GM12864 (cell line): ENCODE results near the gene SIRT1.
"Not testable (repeated sequence)": the region's sequence is repeated elsewhere in the genome, so short reads cannot be mapped to it uniquely, and the experiment has no call there.

Experiments used
- DNase-seq: peaks from one replicate; pipeline ENCODE4 v3.0.0-alpha.2; 2011; ENCODE audit warnings: low read depth
- H3K4me3 ChIP-seq: 2 replicates; pipeline ENCODE4 v1.5.1; 2011; ENCODE audit warnings: mild to moderate bottlenecking, low read depth, low read length, control low read depth
- TF ChIP-seq, protein P1 (sequence below): IDR thresholded peaks from 2 replicates; pipeline ENCODE4 v1.5.1; 2011; ENCODE audit warnings: low read depth, mild to moderate bottlenecking, moderate library complexity, low read length, control low read depth, inconsistent platforms; ENCODE audit errors: missing control alignments

Gene SIRT1

DNA sequence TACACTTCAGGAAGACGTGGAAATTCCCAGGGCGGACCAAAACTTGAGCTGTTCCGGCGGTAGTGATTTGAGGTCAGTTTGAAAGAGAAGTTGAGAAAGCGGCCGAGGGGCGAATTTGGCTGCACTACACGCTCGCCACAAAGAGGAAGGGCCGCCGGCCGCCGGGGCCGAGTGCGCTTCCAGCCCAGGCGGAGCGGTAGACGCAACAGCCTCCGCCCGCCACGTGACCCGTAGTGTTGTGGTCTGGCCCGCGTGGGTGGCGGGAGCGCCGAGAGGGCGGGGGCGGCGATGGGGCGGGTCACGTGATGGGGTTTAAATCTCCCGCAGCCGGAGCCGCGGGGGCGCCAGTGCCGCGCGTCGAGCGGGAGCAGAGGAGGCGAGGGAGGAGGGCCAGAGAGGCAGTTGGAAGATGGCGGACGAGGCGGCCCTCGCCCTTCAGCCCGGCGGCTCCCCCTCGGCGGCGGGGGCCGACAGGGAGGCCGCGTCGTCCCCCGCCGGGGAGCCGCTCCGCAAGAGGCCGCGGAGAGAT lies at the start of gene SIRT1:
SIRT1 (plus strand) TSS at position 344 of the 529 bp plus-strand sequence; CDS start at position 410, 66 bp downstream.
- TF ChIP-seq, protein P1, sequence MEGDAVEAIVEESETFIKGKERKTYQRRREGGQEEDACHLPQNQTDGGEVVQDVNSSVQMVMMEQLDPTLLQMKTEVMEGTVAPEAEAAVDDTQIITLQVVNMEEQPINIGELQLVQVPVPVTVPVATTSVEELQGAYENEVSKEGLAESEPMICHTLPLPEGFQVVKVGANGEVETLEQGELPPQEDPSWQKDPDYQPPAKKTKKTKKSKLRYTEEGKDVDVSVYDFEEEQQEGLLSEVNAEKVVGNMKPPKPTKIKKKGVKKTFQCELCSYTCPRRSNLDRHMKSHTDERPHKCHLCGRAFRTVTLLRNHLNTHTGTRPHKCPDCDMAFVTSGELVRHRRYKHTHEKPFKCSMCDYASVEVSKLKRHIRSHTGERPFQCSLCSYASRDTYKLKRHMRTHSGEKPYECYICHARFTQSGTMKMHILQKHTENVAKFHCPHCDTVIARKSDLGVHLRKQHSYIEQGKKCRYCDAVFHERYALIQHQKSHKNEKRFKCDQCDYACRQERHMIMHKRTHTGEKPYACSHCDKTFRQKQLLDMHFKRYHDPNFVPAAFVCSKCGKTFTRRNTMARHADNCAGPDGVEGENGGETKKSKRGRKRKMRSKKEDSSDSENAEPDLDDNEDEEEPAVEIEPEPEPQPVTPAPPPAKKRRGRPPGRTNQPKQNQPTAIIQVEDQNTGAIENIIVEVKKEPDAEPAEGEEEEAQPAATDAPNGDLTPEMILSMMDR, result no peak
- peak within 1 kb of the TSS; percentile 93 for H3K4me3 ChIP-seq
- DNase-seq, result peak; percentile 82

GRCh38 chr10:67835541-67836394 lies 48.7 kb upstream of the SIRT1 start:
- not testable (repeated sequence) for DNase-seq, H3K4me3 ChIP-seq

GRCh38 chr10:67836488-67836887 lies 48.0 kb upstream of the SIRT1 start:
- no peak for DNase-seq
- H3K4me3 ChIP-seq, result no peak overlapping the region
- TF ChIP-seq, protein P1, result no peak

DNA sequence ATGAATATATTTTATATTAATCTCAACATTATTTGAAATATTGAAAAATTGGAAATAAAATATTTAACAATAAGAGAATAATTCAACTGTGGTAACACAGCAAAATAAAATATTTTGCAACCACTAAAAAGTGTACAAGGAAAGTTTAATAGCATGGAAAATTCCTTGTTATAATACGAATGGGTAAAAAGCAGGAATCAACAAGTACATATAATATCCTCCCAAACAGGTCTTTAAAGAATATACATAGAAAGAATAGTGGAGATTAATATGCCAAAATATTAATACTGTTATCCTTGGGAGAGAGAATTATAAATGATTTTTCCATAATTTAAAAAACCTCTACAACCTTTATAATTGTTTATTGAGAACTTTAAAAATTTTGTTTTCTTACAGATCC lies 47.5 kb upstream of the SIRT1 start:
- TF ChIP-seq, protein P1, result no peak
- no peak for DNase-seq
- no peak overlapping the region for H3K4me3 ChIP-seq

DNA sequence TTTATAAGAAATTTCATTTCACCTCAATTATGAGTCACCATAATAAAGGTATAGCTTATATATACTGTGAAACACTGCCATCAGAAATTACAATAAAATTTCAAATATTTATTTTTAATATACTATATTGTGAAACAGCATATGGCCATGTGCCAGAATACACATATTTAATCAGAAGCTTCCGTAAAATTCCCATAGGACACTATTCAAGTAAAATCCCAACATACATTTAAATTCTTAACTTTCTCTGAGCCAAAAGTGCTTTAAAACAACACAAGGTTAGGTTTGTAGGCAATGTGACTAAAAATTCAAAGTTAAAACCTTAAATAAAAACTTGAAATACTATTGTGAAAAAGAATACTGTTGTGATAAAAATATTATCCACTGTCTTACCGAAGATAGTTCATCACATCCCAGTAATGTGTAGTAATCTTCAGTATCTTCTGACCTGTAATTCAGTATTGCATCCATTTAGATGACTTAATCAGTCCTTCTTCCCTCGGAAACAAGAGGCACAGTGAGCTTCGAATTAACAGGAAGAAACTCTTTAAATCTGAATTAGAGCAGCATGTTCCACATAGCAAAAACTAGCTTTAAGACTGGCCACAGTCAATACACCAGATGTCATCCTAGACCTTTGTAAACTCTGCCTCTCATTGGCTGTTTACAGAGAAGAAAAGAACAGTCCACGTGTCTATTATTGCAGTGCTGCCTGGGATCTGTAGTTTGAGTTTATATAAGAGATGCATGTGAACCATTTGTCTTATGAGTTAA lies 46.7 kb upstream of the SIRT1 start, which contains the start of gene DNAJC12:
DNAJC12 (minus strand) TSS at position 648 of the 774 bp plus-strand sequence; CDS start at position 471, 177 bp downstream.
- TF ChIP-seq, protein P1, result no peak
- no peak for DNase-seq
- H3K4me3 ChIP-seq, result no peak within 1 kb of the TSS

DNA sequence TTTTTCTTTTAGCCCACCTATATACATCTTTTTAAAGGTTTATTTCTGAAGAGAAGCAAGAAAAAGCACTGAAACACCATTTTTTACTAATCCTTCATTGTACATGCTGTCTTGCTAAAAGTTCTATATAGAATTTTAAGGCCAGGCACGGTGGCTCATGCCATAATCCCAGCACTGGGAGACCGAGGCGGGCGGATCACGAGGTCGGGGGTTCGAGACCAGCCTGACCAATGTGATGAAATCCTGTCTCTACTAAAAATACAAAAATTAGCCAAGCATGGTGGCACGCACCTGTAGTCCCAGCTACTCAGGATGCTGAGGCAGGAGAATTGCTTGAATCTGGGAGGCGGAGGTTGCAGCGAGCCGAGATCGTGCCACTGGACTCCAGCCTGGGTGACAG lies 44.9 kb upstream of the SIRT1 start:
- not testable (repeated sequence) for H3K4me3 ChIP-seq, DNase-seq

- no peak for DNase-seq
- TF ChIP-seq, protein P1, result no peak
- H3K4me3 ChIP-seq, result no peak overlapping the region
Measured at GRCh38 chr10:67839951-67840350, 44.5 kb upstream of the SIRT1 start.

GRCh38 chr10:67841737-67842136 lies 42.7 kb upstream of the SIRT1 start:
- TF ChIP-seq, protein P1, result no peak
- no peak overlapping the region for H3K4me3 ChIP-seq
- DNase-seq, result no peak
